Activated T-helper 2 cell treated with anti-CD3 and anti-CD28 coated beads, Interferon-gamma antibody, Interleukin-2, Interleukin-4, amounts not matched to agents 10 μg/mL and 5 μg/mL and 100 μg/mL, durations not matched to agents 14 hours and 24 hours and 36 hours (primary cell): ENCODE data around the gene PRKAR1B. TPM values are rescaled to one million over a fixed set of nuclear protein-coding genes. Genes with fewer than 3 reads are reported as not detected.

Experiments
- DNase-seq: peaks from one replicate; pipeline ENCODE4 v3.0.0; 2021; ENCODE audit warnings: low spot score
- H3K27ac Mint-ChIP-seq: one replicate; pipeline ENCODE4 v1.8.0; 2021; ENCODE audit warnings: mixed read lengths
- H3K27me3 Mint-ChIP-seq: one replicate; pipeline ENCODE4 v1.8.0; 2021; ENCODE audit warnings: low read depth, mixed read lengths
- H3K36me3 Mint-ChIP-seq: one replicate; pipeline ENCODE4 v1.8.0; 2021; ENCODE audit warnings: low read depth, mixed read lengths
- H3K4me1 Mint-ChIP-seq: one replicate; pipeline ENCODE4 v1.8.0; 2021; ENCODE audit warnings: low read depth, mixed read lengths
- H3K4me3 Mint-ChIP-seq: one replicate; pipeline ENCODE4 v1.8.0; 2021; ENCODE audit warnings: low read depth, mild to moderate bottlenecking, moderate library complexity, mixed read lengths
- H3K9me3 Mint-ChIP-seq: one replicate; pipeline ENCODE4 v1.8.0; 2021; ENCODE audit warnings: mixed read lengths
- intact Hi-C: fragments of 100-400 bp; cut with micrococcal nuclease; formaldehyde crosslinking; loops from one replicate; pipeline ENCODE4 v1.15.1; 2023
- total RNA-seq: library from RNA; stranded (reverse); gene quantifications from 2 replicates; pipeline ENCODE4 v1.2.3, GENCODE V29; 2022

Gene PRKAR1B
- total RNA-seq, 1 donor from 2014 or later: 38.9 TPM

- Mint-ChIP-seq H3K27me3 (peaks cover 28% of the 10 kb centered on the region), H3K4me1 (peaks cover 7% of the 10 kb centered on the region), H3K27ac (no peak overlapping the region), H3K36me3 (no peaks in the 10 kb centered on the region), H3K4me3 (no peak overlapping the region), H3K9me3 (no peaks in the 10 kb centered on the region)
- DNase-seq: no peak
- intact Hi-C loops: loop anchor here (10.0 kb wide), 1 partner anchor 149 kb away; no protein-coding TSS in a partner anchor
Observed at GRCh38 chr7:514242-514641, 212.8 kb downstream of the PRKAR1B start.

- intact Hi-C loops: loop anchor here (10.0 kb wide), 1 partner anchor 149 kb away; no protein-coding TSS in a partner anchor
- Mint-ChIP-seq H3K9me3 (no peaks in the 10 kb centered on the region), H3K27ac (no peak overlapping the region), H3K27me3 (peaks cover 27% of the 10 kb centered on the region), H3K4me1 (peaks cover 7% of the 10 kb centered on the region), H3K36me3 (no peaks in the 10 kb centered on the region), H3K4me3 (no peak overlapping the region)
- DNase-seq: no peak
Observed at GRCh38 chr7:513521-514166, 213.4 kb downstream of the PRKAR1B start.

DNA sequence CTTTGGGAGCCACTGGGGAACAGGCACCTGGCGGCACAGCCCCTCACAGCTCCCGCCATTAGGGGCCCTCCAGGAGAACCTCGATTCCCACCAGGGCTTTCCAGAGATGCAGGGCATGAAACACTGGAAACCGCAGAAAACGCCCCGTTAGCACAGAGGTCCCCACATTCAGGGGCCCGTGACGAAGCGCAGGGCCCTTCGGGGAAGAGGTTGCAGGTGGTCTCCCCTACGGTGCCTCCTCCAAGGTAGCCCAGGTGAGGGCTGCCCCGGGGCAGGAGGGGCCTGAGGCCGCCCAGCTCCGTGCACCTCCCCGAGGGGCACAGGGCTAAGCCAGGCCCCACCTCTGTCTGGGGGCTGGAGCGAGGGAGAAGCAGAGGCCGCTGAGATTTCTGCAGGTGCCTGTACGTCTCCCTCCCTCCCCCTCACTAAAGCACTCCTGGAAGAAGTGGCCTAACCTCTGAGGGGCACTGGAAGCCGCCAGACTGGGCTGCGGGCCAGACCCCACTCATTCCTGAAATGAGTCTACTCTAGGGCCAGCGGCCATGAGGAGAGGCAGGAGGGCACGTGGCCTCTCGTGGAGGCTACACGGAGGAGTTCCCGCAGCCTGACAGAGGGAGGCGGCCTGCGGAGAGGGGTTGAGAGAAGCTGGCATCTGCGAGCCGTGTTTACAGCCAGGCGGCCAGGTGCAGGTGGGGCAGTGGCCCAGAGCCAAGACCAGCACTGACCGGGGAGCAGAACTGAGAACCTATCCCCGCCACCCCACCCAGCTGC is 214.4 kb downstream of the PRKAR1B start:
- intact Hi-C loops: loop anchor here (10.0 kb wide), 1 partner anchor 148 kb away; no protein-coding TSS in a partner anchor
- Mint-ChIP-seq H3K4me3 (no peak overlapping the region), H3K9me3 (no peaks in the 10 kb centered on the region), H3K36me3 (no peaks in the 10 kb centered on the region), H3K4me1 (peaks cover 4% of the 10 kb centered on the region), H3K27ac (no peak overlapping the region), H3K27me3 (peaks cover 22% of the 10 kb centered on the region)
- no peak for DNase-seq

GRCh38 chr7:512146-512510 is 215.0 kb downstream of the PRKAR1B start:
- intact Hi-C loops: loop anchor here (10.0 kb wide), 1 partner anchor 147 kb away; no protein-coding TSS in a partner anchor
- no peaks in the 10 kb centered on the region for H3K9me3 Mint-ChIP-seq
- H3K27ac Mint-ChIP-seq: no peak overlapping the region
- no peaks in the 10 kb centered on the region for H3K36me3 Mint-ChIP-seq
- H3K4me3 Mint-ChIP-seq: no peak overlapping the region
- H3K4me1 Mint-ChIP-seq: peaks cover 2% of the 10 kb centered on the region
- peaks cover 20% of the 10 kb centered on the region for H3K27me3 Mint-ChIP-seq
- no peak for DNase-seq

- H3K36me3 Mint-ChIP-seq: no peaks in the 10 kb centered on the region
- DNase-seq: no peak
- H3K4me1 Mint-ChIP-seq: peaks cover 2% of the 10 kb centered on the region
- intact Hi-C loops: loop anchor here (10.0 kb wide), 1 partner anchor 147 kb away; no protein-coding TSS in a partner anchor
- H3K4me3 Mint-ChIP-seq: no peak overlapping the region
- peaks cover 20% of the 10 kb centered on the region for H3K27me3 Mint-ChIP-seq
- H3K27ac Mint-ChIP-seq: no peak overlapping the region
- H3K9me3 Mint-ChIP-seq: no peaks in the 10 kb centered on the region
Observed at GRCh38 chr7:511476-512145, 215.5 kb downstream of the PRKAR1B start.

DNA sequence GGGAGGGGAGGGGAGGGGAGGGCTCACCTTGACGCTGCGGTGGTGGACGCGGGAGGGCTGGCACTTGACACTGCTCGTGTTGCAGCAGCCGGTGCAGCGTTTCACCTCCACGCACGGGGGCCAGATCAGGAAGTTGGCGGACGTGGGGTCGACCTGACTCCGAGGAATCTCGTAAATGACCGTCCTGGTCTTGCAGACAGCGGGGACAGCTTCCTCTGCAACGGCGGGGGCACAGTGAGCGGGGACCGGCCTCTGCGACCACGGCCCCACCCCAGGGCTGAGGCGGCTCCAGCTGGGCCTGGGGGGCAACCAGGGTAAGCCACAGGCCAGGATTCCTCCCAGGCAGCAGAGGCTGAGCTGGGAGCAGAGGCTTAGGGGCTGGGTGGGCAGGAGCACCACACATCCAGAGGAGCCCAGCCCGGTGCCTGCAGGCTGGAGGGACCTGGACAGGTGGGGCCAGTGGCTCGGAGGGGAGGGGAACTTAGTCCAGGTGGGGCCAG is 216.2 kb downstream of the PRKAR1B start:
- intact Hi-C loops: loop anchor here (10.0 kb wide), 1 partner anchor 146 kb away; no protein-coding TSS in a partner anchor
- no peaks in the 10 kb centered on the region for H3K4me1 Mint-ChIP-seq
- H3K36me3 Mint-ChIP-seq: no peaks in the 10 kb centered on the region
- H3K4me3 Mint-ChIP-seq: no peak overlapping the region
- no peak overlapping the region for H3K27ac Mint-ChIP-seq
- H3K27me3 Mint-ChIP-seq: peaks cover 15% of the 10 kb centered on the region
- H3K9me3 Mint-ChIP-seq: no peaks in the 10 kb centered on the region
- DNase-seq: no peak

DNA sequence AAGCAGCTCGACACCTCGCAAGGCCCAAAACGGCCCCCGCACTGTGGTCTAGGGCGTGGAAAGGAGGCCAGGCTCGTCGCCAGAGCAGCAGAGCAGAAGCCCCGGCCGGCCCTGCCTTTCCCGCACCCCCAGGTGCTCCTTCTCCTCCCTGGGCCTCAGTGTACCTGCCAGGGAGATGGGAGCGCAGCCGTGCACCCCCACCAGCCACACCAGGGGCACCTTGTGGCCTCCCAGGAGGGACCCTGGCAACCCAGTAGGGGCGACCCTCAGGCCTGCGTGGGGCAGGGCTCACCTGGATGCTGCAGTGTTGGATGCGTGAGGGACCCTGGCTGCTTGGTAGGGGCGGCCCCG is 217.0 kb downstream of the PRKAR1B start:
- no peak for DNase-seq
- Mint-ChIP-seq H3K36me3 (no peaks in the 10 kb centered on the region), H3K27me3 (peaks cover 7% of the 10 kb centered on the region), H3K4me1 (no peaks in the 10 kb centered on the region), H3K4me3 (no peak overlapping the region), H3K27ac (no peak overlapping the region), H3K9me3 (no peaks in the 10 kb centered on the region)
- intact Hi-C loops: loop anchor here (10.0 kb wide), 1 partner anchor 145 kb away; no protein-coding TSS in a partner anchor

DNA sequence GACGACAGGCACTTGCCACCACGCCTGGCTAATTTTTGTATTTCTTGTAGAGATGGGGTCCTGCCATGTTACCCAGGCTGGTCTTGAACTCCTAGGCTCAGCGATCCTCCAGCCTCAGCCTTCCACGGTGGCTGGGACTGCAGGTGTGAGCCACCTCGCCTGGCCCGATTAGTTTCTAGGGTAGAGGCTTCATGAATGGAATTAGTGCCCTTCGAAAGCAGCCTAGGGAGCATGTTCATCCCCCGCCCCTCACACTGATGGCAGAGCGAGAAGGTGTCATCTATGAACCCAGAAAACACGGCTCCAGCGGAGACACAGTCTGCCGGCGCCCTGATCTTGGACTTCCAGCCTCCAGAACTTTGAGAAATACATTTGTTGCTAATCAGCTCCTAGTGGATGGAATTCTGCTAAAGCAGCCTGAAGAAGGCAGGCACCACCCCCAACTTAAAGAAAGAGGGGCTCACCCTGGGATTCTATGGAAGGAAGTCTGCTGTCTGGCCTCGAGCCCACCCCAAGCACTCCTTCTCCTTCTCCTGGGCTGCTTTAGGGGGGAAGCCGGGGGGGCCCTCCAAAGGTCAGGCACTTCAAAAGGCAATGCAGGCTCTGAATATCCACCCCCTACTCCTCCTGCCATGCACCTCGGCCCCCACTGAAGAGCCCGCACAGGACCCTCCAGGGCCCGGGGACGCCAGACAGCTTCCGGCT is 217.5 kb downstream of the PRKAR1B start:
- Mint-ChIP-seq H3K4me3 (no peak overlapping the region), H3K9me3 (no peaks in the 10 kb centered on the region), H3K36me3 (no peaks in the 10 kb centered on the region), H3K27me3 (peaks cover 3% of the 10 kb centered on the region), H3K4me1 (no peaks in the 10 kb centered on the region), H3K27ac (no peak overlapping the region)
- intact Hi-C loops: loop anchor here (10.0 kb wide), 1 partner anchor 145 kb away; no protein-coding TSS in a partner anchor
- no peak for DNase-seq

GRCh38 chr7:508461-509170 is 218.5 kb downstream of the PRKAR1B start:
- no peaks in the 10 kb centered on the region for H3K27me3 Mint-ChIP-seq
- DNase-seq: no peak

DNA sequence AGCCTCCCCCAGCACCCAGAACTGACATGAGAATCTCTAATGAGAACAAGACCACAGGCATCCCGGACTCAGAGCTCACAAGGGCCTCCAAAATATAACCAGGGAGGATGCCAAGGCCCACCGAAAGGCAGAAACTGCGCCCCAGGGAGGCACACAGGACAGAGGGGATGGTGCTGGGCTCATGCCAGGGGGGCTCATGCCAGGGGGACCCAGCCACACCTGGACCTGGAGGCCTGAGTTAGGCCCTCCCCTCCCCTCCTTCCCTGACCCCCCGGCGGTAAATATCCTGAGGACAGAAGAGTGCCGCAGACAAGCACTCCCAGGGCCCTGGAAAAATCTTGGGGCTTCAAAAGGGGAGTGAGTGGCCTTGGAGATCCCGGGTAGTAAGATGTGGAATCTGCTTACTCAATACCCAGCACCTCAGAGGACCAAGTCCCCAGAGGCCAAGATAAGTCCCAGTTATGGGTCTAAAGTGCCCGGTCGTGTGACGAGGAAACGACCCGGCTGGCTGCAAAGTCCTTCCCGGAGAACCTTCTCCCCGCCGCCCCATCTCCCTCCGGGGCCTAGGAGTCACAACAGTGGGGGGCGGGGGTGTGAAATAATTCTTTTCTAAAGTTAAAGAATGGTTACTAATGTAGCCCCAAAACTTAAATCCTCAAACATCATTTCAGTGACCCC is 219.3 kb downstream of the PRKAR1B start:
- Mint-ChIP-seq H3K36me3 (no peaks in the 10 kb centered on the region), H3K4me1 (no peaks in the 10 kb centered on the region), H3K9me3 (no peaks in the 10 kb centered on the region), H3K27ac (no peak overlapping the region), H3K27me3 (no peaks in the 10 kb centered on the region), H3K4me3 (no peak overlapping the region)
- no peak for DNase-seq
- intact Hi-C loops: no loop called here

More at GRCh38 chr7:508461-509170, 218.5 kb downstream of the PRKAR1B start:
- no peaks in the 10 kb centered on the region for H3K4me1 Mint-ChIP-seq
- H3K27ac Mint-ChIP-seq: no peak overlapping the region
- no peaks in the 10 kb centered on the region for H3K9me3 Mint-ChIP-seq
- no peak overlapping the region for H3K4me3 Mint-ChIP-seq
- H3K36me3 Mint-ChIP-seq: no peaks in the 10 kb centered on the region
- intact Hi-C loops: no loop called here

GRCh38 chr7:506921-507622 is 220.0 kb downstream of the PRKAR1B start:
- no peak overlapping the region for H3K27ac Mint-ChIP-seq

More at GRCh38 chr7:506921-507622, 220.0 kb downstream of the PRKAR1B start:
- Mint-ChIP-seq H3K4me1 (no peaks in the 10 kb centered on the region), H3K9me3 (no peaks in the 10 kb centered on the region), H3K4me3 (no peak overlapping the region), H3K36me3 (no peaks in the 10 kb centered on the region), H3K27me3 (no peaks in the 10 kb centered on the region)
- no peak for DNase-seq
- intact Hi-C loops: no loop called here
